Sigmoid colon (tissue), 4 donors: ENCODE measurements around the gene TMEM208.

Experiments used
- EP300 ChIP-seq, 4 donors: sonication (generic); formaldehyde crosslinking; IDR thresholded peaks; one replicate each; pipeline ENCODE4 v1.6.1; 2017; ENCODE audit warnings: antibody characterized with exemption in 4 of 4
- POLR2A ChIP-seq, 2 donors: fragments of 450-650 bp; IDR thresholded peaks; one replicate each; pipeline ENCODE4 v1.6.1; 2016; ENCODE audit warnings: antibody characterized with exemption in 2 of 2, mild to moderate bottlenecking in 2 of 2, moderate library complexity in 2 of 2
- POLR2AphosphoS5 ChIP-seq, 4 donors: sonication (generic); formaldehyde crosslinking; IDR thresholded peaks; one replicate each; pipeline ENCODE4 v1.6.1; 2017; ENCODE audit warnings: antibody characterized with exemption in 4 of 4
- TF ChIP-seq, protein P1 (sequence below), 4 experiments: fragments of 450-650 bp in 3 of 4; fragments of 200-600 bp in 1 of 4; IDR thresholded peaks; one replicate each; pipeline ENCODE4 v1.5.1; 2016 to 2019; ENCODE audit warnings: antibody characterized with exemption in 4 of 4, mild to moderate bottlenecking in 3 of 4, moderate library complexity in 2 of 4

DNA sequence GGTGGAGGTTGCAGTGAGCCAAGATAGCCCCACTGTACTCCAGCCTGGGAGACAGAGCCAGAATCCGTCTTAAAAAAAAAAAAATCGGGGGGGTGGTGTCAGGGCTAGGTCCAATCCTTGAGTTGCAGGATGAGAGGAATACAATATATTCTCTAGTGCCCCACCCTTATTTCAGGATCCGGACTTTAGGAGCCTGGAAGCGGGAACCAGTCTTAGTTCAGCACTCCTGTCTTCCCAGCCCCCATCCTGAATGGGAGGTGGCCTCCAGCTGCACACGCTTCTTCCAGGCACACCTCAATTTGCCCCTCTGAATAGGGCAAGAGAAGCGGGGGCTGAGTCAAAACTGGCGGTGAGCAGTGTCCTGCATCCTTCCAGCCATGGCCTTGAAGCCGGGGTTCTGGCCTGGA lies 18.7 kb downstream of the TMEM208 start:
- TF ChIP-seq, protein P1, sequence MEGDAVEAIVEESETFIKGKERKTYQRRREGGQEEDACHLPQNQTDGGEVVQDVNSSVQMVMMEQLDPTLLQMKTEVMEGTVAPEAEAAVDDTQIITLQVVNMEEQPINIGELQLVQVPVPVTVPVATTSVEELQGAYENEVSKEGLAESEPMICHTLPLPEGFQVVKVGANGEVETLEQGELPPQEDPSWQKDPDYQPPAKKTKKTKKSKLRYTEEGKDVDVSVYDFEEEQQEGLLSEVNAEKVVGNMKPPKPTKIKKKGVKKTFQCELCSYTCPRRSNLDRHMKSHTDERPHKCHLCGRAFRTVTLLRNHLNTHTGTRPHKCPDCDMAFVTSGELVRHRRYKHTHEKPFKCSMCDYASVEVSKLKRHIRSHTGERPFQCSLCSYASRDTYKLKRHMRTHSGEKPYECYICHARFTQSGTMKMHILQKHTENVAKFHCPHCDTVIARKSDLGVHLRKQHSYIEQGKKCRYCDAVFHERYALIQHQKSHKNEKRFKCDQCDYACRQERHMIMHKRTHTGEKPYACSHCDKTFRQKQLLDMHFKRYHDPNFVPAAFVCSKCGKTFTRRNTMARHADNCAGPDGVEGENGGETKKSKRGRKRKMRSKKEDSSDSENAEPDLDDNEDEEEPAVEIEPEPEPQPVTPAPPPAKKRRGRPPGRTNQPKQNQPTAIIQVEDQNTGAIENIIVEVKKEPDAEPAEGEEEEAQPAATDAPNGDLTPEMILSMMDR (IDR thresholded peaks at IDR 0.05), result no peak
- TF ChIP-seq POLR2A (IDR thresholded peaks at IDR 0.05), result no peak
- no peak for TF ChIP-seq POLR2AphosphoS5 (IDR thresholded peaks at IDR 0.05)
- no peak for TF ChIP-seq EP300 (IDR thresholded peaks at IDR 0.05)
